Amniotic stem cell (primary cell): ENCODE data around the gene TPSAB1.
"Not testable (repeated sequence)": the region's sequence is repeated elsewhere in the genome, so short reads cannot be mapped to it uniquely, and the experiment has no call there.

Experiments
- DNase-seq: peaks from one replicate; lab custom pipeline; 2025; lab: John Stamatoyannopoulos, UW

The TPSAB1 gene

GRCh38 chr16:1265090-1265630 lies 24.7 kb downstream of the TPSAB1 start:
- no peak for DNase-seq

DNA sequence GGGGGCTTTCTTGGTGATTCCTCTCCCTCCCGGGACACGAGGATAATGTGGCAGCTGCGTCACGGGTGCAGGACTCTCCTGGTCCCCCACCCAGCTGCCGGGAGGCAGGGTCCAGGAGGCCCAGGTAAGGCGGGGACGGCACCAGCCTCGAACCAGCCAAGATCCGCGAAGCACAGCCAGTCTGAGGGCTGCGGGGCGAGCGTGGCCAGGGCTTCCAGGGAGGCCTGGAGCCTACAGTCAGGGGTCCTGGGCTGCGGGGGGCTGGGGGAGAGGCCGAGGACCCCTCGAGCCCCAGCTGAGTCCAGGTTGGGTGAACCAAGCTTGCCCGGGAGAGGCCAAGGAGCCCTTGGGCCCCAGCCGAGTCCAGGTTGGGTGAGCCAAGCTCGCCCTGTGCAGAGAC lies 25.3 kb downstream of the TPSAB1 start:
- DNase-seq = no peak

- DNase-seq = not testable (repeated sequence)
These were observed 28.9 kb downstream of the TPSAB1 start for GRCh38 chr16:1269418-1269817.

GRCh38 chr16:1271380-1271723 lies 30.8 kb downstream of the TPSAB1 start:
- DNase-seq = no peak

DNA sequence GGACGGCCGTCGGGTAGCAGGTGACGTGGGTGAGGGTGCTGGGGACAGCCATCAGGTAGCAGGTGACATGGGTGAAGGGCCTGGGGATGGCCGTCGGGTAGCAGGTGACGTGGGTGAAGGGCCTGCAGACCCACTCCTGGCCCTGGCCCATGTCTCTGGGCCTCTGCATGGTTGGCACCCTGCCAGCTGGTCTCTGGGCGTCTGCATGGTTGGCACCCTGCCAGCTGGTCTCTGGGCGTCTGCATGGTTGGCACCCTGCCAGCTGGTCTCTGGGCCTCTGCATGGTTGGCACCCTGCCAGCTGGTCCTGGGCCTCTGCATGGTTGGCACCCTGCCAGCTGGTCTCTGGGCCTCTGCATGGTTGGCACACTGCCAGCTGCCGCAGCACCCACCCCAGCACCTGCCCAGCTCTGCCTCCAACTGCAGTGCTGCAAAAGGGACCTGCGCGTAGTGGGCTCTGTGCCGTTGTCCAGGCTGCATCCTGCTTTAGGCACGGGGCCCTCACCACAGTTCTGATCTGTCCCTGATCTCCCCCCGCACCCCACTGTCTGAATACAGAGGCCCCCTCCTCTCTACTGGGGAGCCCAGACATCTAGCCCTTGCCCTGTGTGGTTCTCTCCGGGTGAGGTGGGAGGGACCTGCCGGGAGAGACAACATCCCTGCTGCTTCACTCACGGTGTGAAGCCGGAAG lies 31.4 kb downstream of the TPSAB1 start:
- not testable (repeated sequence) for DNase-seq

DNA sequence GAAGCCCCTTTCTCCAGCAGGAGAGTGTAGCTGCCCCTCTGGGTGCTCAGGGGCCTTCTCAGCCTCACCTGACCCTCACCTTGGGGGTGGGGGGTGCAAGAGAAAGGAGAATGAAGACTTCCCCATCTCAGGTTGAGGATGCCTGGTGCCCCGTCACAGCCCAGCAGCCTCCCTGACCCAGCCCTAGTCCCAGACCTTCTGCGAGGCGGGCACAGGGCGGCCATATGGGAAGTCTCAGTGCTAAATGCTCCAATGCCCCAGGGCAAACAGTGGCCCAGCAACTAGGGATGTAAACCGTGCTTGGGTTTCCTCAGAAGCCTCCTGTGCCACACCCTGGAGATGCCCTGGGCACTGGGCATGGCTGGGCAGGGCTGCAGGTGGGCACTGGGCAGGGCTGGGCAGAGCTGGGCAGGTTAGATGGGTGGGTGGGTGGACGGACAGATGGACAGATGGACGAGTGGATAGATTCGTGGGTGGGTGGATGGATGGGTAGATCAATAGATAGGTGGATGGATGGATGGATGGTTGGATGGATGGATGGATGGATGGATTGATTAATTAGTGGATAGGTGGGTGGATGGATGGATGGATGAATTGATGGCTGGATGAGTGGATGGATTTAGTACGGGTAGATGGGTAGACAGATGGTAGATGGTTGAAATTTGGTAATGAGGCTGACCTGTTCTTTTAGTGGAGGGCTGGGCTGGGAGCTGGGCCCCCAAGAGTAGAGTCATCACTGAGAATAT lies 32.1 kb downstream of the TPSAB1 start:
- no peak for DNase-seq

DNA sequence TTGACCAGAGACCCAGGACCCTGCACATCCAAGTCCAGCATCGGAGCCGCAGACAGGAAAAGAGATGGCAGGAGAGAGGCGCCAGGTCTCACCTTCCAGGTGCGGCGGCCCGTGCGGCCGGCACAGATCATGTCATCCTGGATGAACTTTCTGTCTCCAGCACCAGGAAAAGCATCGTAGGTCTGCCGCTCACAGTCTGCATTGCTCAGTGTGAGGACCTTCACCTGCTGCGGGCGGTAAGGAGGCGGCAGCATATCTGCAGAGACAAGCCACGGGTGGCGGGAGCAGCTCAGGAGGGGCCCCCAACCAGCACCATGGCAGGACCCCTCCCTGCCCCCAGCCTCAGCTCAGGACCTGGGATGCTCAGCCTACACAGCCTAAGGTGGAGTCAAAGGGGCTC lies 33.3 kb downstream of the TPSAB1 start:
- DNase-seq = no peak

DNA sequence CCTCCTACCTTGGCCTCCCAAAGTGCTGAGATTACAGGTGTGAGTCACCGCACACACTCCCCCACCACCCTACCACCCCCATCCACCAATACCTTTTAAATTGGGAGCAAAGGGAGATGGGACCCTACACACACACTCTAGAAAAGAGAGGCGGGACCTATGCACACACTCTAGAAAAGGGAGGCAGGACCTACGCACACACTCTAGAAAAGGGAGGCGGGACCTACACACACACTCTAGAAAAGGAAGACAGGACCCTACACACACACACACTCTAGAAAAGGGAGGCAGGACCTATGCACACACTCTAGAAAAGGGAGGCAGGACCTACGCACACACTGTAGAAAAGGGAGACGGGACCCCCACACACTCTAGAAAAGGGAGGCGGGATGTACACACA lies 34.3 kb downstream of the TPSAB1 start:
- no peak for DNase-seq

GRCh38 chr16:1275791-1276579 lies 35.5 kb downstream of the TPSAB1 start:
- no peak for DNase-seq

DNA sequence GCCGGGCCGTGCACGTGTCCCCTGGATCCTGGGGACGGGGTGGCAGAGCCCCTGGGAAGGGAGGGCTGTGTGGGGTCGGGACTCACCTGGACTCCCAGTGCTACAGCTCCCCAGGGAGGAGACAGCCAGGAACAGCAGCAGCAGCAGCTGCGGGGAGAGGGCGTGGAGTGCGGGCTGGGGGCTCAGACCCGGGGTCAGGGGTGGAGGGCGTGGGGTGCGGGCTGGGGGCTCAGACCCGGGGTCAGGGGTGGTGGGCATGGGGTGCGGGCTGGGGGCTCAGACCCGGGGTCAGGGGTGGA lies 36.0 kb downstream of the TPSAB1 start:
- DNase-seq = no peak

- DNase-seq = no peak
These were observed 36.7 kb downstream of the TPSAB1 start for GRCh38 chr16:1277151-1277598.

DNA sequence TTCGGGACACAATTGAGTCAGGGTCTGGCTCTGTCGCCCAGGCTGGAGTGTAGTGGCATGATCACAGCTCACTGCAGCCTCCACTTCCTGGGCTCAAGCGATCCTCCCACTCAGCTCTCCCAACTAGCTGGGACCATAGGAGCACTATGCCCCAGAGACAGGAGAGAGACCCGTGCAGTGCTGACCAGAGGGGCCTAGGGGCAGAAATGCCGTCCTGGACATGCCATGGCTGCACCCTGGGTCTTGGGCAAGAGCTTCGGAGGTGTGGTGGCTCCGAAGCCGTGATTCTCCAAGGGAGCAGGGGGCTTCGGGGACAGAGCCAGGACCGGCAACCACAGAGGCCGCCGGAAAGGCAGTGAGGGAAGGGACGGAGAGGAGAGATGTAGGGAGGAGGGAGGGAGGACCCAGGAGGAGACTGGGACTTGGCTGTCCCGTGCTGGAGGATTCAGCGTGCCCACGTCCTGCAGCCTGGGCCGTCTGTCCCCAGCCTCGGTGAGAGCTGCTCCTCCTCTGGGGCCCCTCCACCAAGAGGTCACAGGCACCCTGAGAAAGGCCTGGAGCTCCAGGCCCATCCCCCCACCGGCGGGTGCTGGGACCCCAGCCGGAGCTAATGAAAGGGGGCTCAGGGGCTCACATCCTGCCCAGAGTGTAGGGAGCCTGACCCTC lies 37.2 kb downstream of the TPSAB1 start:
- DNase-seq = no peak

GRCh38 chr16:1278477-1278876 lies 38.0 kb downstream of the TPSAB1 start:
- no peak for DNase-seq

DNA sequence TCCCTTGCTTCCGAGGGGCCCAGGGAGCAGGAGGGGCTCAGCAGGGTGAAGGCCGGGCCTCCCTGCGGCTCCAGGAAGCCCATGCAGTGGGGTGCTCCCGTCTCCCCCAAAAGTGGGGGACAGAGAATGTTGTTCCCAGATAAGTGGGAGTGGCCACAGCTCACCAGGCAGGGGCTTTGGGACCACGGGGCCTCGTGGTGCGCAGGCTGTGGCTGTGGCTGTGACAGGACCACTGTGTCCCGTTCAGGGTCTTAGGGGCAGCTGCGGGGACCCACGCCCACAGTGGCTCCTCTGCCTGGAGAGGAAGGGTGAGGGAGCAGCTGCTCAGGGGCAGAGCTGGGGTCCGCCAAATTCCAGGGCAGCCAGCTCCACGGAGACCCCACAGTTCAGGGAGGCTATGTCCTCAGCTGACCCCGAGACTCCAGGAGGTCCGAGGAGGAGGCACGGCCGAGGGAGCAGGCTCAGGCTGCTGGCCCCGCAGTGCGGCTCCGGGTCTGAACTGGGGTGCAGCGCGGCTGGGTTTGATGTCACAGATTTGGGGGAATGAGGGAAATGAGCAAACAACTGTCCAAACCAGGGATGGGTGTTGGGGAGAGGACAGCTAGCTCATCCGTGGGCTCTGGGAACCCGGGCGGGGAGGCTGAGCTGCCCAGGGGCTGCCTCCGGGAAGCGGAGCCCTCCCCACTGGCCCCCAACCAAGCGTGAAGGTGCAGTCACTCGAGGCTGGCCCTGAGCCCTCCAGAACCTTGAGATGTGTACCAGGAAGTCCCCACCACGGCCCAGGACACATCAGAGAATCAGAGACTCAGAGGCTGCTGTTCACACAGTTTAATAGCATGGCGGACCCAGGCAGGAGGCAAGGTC lies 38.8 kb downstream of the TPSAB1 start:
- DNase-seq = no peak

DNA sequence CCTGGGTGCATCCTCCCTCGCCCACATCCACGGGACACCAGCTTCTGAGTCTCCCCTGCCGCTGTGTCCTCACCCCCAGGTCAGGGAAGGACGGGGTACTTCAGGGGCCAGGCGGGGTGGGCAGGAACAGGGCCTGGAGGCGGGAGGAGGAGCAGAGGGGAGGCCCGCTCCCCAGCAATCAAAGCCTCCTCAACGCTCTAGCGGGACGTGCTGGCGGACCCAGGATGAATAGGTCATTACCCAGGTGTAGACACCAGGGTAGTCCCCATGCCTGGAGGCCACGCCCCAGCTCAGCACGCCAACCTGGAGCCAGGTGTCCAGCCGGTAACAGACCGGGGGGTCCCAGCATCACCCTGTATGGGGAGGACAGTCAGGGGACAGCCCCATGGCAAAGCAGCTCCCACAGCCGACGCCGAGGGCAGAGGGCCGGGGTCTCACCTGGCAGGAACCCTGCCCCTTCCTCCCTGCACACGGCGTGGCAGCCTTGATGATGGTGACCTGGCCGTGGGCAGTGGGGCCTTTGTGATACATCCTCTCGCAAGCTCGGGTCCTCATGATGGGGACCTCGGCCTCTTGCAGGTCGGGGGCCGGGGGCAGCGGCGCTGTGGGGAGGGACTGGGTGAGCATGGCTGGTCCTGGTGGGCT lies 39.6 kb downstream of the TPSAB1 start:
- DNase-seq = no peak

GRCh38 chr16:1280783-1281182 lies 40.3 kb downstream of the TPSAB1 start:
- no peak for DNase-seq

GRCh38 chr16:1281517-1281916 lies 41.0 kb downstream of the TPSAB1 start:
- no peak for DNase-seq

DNA sequence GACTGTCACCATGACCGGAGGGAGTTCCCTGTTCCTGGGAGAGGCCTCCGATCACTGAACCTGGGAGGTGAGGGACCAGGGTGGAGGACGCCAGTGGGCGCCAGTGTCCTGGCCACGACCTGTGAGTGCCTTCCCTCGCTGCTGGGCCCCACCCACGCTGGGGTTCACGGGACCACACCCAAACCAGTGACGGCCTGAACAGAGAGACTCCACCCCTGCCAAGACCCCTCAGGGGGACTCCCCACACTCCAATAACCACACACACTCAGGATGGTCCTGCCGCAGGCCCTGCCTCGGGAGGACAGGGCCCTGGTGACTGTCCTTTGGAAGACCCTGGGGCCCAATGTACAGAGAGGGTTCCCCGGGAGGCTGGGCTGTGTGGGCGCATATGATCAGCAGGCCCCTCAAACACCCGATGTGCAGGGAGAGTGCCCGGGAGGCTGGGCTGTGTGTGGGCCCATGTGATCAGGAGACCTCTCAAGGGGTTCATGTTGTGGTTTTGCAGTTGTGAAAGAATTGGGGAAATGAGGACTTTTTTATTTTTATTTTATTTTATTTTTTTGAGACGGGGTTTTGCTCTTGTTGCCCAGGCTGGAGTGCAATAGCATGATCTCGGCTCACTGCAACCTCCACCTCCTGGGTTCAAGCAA lies 41.9 kb downstream of the TPSAB1 start:
- DNase-seq = no peak

- no peak for DNase-seq
These were observed 42.8 kb downstream of the TPSAB1 start for GRCh38 chr16:1283296-1283695.

- no peak for DNase-seq
These were observed 43.6 kb downstream of the TPSAB1 start for GRCh38 chr16:1283996-1284616.
